HTR-8/SVneo (cell line): ENCODE data around the gene ARMH3.

Source experiments
- DNase-seq: peaks from one replicate; pipeline ENCODE4 v3.0.0; 2011; ENCODE audit warnings: low spot score, mixed read lengths; ENCODE audit not compliant: insufficient read length
- FAIRE-seq: peaks from 2 replicates; lab custom pipeline; 2011; peaks lifted over from hg19 to GRCh38; lab: Jason Lieb, UNC

The ARMH3 gene

DNA sequence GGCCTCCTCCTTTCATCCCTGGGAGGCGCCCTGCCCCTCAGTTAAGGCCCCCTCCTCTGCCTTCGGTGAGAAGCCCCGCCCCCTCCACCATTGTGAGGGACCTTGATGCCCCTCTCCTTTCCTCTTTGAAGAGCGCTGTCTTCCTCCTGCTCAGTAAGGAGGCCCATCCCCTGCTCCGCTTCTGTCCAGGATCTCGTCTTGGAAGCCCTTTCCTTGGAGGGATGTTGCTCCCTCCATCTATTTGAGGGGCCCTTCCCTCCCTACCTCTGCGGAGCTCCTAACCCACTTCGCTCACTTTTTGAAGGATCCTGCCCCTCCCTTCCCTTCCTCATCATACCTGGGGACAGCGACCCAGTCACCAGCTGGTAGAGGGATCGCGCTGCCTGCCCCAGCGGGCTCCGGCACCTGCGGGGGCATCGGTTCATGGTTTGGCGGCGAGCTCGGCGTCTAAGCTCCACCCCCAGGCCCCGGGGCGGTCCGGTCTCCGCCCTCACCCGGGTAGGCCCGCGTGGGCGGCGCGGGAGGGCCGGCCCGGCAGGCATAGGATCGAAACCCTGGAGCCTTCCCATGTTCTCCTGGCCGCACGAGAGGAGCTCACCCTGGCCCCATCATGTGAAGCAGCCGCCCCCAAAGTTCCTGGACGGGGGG lies 216.4 kb downstream of the ARMH3 start:
- FAIRE-seq (no peak), DNase-seq (no peak)

GRCh38 chr10:101839002-101839401 lies 217.0 kb downstream of the ARMH3 start:
- no peak for DNase-seq
- no peak for FAIRE-seq

DNA sequence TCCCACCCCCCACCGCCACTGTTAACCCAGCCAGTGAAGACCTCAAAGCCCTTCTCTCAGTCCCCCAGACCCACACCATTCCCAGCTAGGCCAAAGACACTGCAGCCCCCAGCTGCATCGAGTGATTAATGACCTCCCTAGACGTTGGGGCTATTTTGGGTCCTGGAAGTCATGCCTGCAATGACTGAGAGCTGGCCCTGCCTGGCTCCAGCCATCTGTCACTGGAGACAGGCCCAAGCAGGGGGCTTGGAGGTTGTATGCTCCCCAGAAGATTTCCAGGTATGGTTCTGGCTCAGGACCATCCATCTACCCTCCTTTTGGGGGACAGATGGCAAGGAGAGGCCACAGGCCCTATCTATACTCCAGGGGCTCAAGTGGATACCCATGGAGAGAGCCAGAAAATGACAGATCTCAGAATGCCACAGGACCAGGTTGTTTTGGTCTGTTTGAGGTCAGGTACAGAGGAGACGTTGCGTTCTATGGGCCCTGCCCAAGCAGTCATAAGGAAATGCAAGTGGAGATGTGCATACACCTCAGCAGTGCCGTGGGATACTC lies 217.5 kb downstream of the ARMH3 start:
- FAIRE-seq = no peak

DNA sequence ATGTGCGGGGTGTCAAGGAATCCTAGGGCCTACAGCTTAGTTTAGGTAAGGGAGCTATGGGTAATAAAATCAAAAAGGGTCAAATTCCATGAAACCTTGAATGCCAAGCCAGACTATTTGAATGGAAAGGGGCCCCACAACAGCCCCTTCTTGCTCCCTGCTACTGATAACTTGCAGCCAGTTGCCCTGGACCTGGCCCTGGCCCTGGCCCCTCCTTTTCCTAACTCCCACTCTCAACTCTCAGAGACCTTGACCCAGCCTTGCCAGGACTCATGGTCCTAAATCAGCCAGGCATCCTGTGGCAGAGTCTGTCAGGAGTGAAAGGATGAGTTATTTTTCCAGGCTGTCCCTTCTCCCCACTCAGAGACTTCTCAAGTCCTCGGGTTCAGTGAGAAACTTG lies 218.2 kb downstream of the ARMH3 start:
- DNase-seq (no peak), FAIRE-seq (no peak)

More for the DNA sequence above, 217.5 kb downstream of the ARMH3 start:
- DNase-seq = no peak

GRCh38 chr10:101835362-101835761 lies 220.6 kb downstream of the ARMH3 start:
- FAIRE-seq (no peak), DNase-seq (no peak)

DNA sequence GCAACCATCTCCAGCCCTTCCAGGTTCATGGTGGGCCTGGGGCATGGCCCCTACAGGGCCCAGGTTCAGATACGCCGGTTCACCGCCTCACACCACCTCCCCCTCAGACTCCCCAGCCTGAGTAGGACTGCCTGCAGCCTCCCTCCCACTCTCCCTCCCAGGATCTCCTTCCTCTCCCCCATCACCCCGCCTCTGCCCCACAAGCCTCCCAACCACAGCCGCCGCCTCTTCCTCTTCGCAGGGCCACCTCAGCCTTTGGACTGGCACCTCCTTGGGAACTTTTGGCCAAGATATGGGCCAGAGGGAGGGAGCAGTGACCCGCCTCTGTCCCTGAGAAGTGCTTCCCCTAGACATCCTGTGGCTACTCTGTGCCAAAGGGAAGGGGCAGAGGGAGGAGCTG lies 221.6 kb downstream of the ARMH3 start:
- DNase-seq (no peak), FAIRE-seq (no peak)

DNA sequence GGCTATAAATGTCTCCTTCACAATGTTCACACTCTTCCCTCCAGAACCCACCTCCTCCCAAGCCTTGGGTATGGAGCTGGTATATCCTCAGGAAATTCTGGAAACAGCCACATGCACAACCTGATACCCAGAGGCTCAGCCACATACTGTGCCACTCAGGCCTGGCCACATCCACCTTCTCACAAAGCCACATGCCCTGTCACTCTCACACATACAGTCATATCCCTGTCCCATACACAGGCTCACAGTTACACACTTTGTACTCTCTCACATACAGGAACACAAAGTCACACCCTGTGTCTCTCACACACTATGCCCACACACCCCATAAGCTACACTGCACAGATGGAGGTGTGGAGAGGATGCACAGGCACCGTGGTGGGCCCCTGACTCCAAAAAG lies 222.5 kb downstream of the ARMH3 start:
- DNase-seq = no peak
- no peak for FAIRE-seq

GRCh38 chr10:101832325-101832771 lies 223.6 kb downstream of the ARMH3 start:
- no peak for FAIRE-seq

DNA sequence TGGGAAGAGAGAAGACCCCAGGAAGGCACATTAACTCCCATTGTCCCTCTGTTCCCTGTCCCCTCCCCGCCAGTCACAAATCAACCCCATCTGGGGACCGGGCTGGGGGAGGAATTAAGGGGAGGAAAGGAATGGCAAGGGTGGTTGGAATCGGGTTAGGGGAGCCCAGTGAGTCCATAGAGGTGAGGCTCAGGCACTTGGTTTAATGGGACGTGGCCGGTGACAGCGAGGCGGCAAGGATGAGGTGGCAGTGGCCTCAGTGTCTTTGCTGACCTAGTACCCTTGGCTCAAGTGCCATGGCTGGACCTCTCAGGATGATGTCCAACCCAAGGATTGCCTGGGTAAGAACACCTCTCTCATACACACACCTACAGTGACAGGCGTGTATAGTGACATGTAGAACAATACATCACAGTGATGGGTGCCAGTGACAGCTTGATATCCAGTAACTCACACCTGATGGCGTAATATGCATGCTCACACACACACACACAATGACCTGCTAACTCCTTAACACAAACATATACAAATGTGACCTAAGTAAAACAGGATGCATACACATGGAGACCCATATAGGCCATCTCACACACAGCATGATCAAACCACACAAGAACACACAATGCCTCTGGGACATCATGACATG lies 224.7 kb downstream of the ARMH3 start:
- DNase-seq (no peak), FAIRE-seq (no peak)

More at GRCh38 chr10:101832325-101832771, 223.6 kb downstream of the ARMH3 start:
- no peak for DNase-seq

DNA sequence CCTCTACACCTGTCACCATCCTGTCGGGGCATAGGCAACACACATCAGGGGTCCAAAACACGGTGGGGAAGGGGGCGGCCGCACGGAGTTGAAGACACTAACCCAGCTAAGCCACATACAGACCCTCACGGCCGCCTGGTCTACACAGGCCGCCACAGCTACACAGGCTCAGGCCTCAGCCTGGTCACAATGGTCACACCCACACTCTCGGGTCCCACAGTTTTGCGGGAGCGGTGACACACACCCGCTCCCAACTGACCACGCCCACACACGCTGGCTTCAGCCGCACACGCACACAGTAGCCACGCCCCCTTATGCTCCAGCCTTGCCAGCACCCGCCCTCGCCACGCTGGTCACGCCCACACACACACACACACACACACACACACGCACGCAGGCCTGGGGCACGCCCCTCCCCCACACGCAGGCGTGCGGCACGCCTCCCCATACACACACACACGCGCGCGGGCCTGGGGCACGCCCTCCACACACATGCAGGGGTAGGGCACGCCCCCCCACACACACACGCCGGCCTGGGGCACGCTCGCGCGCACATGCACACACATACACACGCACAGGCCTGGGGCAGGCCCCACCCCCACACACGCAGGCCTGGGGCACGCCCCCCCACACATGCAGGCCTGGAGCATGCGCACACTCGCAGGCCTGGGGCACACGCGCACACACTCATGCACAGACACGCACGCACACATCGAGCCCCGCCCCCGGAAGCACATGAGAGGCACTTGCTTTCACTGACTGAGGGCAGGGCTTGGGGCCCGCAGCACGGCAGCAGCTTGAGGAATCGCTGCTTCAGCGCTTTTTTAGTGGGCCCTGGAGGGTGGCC lies 225.4 kb downstream of the ARMH3 start:
- FAIRE-seq (peak; percentile 78), DNase-seq (no peak)

DNA sequence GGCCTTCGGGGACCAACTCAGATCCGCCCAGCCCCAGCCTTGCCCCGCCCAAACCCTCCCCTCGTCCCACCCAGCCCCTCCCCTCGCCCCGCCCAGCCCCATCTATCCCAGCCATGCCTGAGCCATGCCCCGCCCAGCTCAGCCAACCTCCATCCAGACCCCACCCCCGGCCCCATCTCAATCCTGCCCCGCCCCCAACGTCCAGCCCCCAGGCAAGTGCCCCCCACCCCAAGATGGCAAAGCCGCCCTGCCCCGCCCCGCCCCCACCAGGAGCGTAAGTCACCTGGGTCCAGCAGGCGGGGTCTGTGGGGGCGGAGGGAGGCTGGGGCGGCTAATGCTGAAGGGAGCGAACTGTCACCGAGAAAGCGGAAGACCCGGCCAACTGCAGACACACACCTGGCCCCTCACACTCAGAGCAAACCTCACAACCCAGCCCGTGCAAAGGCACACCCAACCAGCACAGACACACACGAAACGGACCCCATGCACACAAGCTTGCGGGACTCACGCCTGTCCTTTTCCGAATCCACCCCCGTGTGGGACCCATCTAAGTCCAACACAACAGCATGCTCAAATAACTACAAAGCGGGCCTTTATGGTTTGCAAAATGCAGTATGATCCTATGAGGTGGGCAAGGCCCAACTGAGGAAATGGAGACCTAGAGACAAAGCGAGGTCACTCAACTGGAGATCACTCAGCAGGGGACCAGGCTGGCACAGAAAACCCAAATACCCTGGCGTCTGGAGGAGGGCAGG lies 226.2 kb downstream of the ARMH3 start:
- FAIRE-seq (no peak), DNase-seq (no peak)

DNA sequence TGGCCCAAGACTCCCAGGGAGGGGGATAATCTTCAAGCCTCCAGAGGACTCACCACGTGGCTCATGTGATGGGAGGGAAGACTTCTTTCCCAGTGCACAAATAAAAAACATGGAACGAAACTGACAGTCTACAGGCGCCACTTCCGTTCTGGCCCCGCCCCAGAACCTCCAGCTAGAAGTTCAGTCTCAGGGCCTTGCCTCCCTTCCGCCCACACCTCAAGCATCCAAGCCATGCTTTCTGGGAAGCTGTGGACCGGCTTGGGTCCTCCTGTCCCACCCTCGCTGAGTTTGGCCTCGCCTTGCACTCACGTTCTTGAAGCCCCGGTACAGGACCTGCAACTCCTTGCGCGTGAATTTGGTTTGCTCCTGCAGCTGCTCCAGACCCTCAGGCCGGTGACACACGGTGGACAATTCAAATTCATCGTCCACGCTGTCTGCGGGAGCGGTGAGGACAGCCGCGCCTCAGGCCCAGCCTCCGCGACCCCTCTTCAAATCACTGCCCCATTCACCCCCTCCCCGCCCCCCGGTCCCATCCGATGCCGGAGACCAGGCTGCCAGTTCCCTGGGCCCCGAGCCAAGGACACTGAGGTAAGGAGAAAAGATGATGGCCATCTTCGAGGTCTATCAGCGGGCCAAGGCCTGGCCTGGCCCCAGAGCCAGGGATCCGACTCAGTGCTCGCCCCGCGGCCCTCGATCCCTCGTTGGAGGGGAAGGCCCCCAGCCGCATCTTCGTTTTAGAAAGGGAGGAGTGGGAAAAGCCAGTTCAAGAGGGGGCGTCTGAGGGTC lies 227.0 kb downstream of the ARMH3 start:
- no peak for DNase-seq

GRCh38 chr10:101827919-101828600 lies 227.9 kb downstream of the ARMH3 start:
- FAIRE-seq (no peak), DNase-seq (no peak)

More for the DNA sequence above, 227.0 kb downstream of the ARMH3 start:
- FAIRE-seq = no peak

DNA sequence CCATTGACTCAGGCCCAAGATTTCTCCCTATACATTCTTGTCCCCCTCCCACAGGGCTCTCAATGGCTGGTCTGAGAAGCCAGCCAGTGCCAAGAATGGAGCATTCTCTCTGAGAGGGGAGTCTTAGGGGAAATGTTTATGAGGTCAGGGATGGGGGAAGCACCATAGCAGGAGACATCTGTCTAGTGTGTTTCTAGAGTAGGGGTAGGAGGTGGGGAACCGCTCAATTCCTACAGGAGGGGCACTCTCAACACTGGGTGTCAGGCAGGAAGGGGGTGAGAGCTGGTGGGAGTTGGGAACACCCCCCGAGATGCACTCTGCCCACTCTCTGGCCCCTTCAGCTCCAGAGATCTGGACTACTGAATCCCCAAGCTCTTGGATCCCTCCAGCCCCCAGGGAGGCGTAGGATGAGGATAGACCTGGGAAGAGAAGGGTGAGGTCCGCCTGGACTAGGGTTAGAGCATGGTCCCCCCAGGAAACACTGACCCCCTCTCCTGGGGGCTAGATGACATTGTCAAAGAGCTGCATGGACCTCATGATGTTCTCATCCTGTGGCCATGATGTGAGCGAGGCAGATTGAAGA lies 229.0 kb downstream of the ARMH3 start:
- FAIRE-seq (no peak), DNase-seq (no peak)

DNA sequence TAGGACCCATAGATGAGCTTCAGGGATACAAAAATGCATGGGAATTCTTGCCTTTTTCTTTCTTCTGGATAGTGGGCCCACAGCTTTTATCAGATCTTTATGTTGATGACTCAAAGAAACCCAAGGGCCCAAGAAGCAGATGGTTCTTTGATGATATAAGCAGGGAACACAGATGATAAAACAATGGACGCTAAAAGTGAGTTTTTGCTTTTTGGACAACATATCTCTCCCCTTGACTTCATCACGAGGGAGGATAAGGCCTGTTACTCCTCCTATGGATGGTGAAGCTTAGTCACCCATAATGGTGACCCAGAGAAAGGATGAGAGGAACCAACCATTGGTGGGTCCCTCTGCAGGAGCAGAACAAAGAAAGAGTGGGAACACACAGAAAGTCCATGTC lies 231.2 kb downstream of the ARMH3 start:
- no peak for DNase-seq
- no peak for FAIRE-seq

- FAIRE-seq = no peak
- DNase-seq = no peak
These were observed 236.9 kb downstream of the ARMH3 start for GRCh38 chr10:101818872-101819633.

GRCh38 chr10:101818119-101818871 lies 237.7 kb downstream of the ARMH3 start, which contains the start of gene OGA:
OGA (minus strand) TSS chr10:101818444; CDS start chr10:101818022, 422 bp downstream.
- FAIRE-seq (peak; percentile 94), DNase-seq (peak; percentile 97)
